GM19351 (cell line): ENCODE measurements around the gene SPTBN5.

Source experiments
- ATAC-seq: cut with Tn5 transposase; IDR thresholded peaks from one replicate; pipeline ENCODE4 v1.9.1; 2021; ENCODE audit warnings: mild to moderate bottlenecking, moderate library complexity; ENCODE audit not compliant: unreplicated experiment

The SPTBN5 gene

DNA sequence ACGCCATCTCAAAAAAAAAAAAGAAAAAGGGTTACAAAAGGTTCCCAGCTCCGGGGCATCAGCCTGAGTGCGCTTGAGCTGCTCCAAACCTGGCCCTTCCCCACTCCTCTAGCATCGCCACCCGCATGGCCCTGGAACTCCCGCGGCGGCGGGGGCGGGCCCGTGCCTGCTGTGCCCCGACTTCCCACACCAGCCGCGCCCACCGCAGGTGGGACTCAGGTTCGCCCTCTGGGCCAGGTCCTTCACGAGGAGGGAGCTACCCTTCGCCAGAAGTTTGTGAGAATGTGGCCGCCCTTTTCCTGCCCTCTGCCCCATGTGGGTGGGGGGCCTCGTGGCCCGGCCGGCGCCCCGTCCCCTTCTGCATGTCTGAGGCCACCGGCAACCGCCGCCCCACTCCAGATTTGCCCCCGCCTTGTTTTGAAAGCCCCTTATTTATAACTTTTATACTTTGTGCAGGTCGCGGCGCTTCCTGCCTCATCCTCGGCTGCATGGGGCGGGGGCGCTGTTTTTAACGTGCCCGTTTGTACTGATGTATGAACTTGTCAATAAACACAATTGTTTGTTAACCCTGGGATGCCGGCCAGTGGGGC lies 66.5 kb downstream of the SPTBN5 start:
- ATAC-seq = peak; percentile 7

DNA sequence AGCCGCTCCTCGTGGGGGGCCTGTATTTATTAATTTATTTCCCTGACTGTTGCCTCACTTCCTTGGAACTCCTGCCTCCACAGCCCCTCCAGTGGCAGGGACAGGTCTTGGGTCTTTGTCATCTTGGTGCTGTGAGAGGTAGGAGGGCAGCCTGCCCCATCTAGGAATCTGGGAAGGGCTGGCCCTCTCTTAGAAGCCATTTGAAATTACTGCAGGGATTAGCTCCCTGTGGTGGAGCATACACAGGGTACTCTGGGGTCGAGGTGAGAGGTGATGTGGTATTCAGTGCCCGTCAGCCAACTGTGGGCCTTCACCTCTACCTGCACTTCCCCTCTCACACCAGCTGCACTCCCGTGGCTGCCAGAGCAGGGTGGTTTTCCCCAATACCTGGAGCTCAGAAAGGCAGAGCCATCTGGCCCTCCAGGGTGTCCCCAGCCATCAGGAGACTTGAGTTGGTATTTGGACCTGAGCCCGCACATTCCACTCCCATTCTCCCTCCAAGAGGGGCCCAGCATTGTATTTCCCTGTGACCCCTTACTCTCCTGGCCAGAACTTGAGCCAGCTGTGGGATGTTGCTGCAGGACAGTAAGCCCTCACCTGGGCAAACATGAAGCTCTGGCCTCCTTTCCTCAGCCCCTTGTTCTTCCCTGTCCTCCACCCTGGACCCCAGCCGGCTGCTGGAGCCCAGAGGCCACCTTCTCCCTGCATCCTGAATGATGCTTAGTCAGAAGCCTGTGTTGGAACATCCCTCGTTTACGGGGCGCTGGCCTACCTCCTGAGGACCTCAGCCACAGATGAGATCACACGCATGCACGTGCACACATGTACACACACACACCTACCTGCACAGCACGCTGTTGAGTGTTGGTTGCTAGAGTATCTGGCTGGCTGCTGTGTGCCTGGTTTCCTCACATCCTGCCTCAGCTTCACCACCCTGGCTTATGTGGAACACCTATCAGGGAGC lies 68.0 kb downstream of the SPTBN5 start:
- no peak for ATAC-seq

DNA sequence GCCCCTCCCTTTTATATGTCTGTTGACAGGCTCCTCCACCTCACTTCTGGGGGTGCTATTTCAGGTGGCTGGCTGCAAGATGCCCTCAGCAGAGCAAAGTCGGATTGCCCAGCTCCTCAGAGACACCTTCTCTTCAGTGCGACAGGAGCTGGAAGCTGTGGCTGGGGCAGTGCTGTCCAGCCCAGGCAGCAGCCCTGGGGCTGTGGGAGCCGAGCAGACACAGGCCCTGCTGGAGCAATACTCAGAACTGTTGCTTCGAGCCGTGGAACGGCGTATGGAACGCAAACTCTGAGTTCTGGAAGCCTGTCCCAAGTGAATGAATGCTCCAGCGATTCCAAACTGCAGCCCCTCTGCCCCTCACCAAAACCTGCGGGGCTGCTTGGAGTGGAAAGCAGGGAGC lies 68.7 kb downstream of the SPTBN5 start:
- no peak for ATAC-seq

GRCh38 chr15:41824062-41824745 lies 69.6 kb downstream of the SPTBN5 start:
- ATAC-seq = no peak

- ATAC-seq = no peak
These were observed 70.4 kb downstream of the SPTBN5 start for GRCh38 chr15:41823502-41823901.

DNA sequence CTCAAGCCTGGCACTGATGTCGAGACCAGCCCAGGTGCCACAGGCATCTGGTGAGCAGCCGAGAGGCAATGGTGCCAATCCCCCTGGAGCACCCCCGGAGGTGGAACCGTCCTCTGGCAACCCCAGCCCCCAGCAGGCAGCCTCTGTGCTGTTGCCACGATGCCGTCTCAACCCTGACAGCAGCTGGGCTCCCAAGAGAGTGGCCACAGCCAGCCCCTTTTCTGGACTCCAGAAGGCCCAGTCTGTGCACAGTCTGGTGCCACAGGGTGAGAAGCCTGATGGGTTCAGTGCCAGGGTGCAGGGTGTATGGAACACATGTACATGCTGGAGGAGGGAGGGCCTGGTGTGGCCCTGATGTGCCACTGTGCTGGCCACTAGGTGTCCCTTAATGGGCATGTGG lies 70.9 kb downstream of the SPTBN5 start:
- no peak for ATAC-seq

- no peak for ATAC-seq
These were observed 71.4 kb downstream of the SPTBN5 start for GRCh38 chr15:41822471-41822870.

DNA sequence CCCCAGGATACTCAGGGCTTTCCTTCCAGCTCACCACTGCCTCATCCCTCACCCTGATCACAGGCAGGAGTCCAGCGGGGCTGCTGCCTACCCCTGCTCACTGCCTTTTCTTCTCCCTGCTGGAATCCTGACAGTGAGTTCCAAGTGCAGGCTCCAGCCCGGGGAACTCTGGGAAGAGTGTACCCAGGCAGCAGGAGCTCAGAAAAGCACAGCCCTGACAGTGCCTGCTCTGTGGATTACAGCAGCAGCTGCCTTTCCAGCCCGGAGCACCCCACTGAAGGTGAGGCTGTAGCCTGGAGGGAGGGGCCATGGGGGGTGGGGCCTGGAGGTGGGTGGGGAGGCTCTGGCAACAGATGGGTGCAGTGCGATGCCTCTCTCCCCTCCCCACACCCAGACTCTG lies 72.0 kb downstream of the SPTBN5 start:
- no peak for ATAC-seq

- no peak for ATAC-seq
These were observed 72.9 kb downstream of the SPTBN5 start for GRCh38 chr15:41820791-41821423.

DNA sequence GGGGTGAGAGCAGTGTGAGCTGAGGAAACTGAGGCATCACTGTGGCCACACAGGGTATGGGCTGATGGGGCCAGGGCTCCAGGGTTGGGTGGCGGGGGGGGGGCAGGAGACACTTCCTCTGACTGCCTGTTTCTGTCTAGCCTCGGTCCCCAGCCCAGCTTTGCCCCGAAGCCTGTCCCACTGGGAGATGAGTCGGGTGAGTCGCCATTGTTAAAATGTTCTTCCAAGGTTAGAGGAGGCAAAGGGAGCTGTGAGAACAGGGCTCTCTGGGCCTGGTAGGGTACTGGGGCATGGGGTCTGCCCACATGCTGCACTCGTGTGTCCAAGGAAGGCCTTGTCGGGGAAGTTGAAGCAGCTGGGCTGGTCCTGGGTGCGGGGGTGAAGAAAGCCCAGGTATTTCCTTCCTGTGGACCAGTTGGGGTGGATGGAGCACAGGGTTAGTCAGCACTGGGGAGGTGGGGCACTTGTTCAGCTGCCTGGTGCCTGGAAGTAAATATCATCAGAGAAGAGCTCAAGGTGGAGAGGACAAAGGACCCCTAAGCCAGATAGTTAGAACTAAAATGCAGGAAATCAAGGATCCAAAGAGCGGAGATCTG lies 74.3 kb downstream of the SPTBN5 start:
- no peak for ATAC-seq

DNA sequence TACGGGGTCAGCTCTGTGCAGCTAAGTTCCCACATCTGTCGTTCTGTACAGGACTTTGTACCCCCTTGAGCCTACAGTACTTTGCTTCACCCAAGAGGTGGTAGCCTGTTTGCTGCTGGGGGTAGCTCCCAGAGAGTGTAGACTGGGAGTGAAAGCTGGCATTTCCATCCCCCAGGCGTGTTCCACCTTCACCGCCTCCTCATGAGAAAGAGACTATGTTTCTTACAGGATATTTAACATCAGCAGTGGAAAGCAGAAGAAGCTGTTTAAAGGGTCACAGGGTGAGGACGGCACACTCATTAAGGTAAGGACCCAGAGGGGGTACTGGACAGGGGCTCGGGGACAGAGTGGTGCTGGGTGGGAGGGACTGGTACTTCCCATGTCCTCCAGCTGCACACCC lies 76.1 kb downstream of the SPTBN5 start:
- ATAC-seq = no peak

DNA sequence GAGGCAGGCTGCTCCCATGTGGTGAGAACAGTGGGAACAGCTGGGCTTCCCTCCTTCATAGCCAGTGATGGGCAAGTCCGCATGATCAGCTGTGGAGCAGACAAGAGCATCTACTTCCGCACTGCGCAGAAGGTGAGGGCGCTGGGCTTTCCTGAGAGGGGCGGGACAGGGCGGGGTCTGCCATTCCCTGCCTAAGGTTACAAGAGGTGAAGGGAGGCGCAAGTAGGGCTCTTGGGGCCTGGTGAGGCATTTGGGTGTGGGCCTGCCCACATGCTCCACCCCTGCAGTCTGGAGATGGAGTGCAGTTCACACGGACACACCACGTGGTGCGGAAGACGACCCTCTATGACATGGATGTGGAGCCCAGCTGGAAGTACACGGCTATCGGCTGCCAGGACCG lies 76.5 kb downstream of the SPTBN5 start:
- ATAC-seq = no peak

- ATAC-seq = no peak
These were observed 77.1 kb downstream of the SPTBN5 start for GRCh38 chr15:41816788-41817187.

GRCh38 chr15:41814534-41814933 lies 79.3 kb downstream of the SPTBN5 start:
- ATAC-seq = no peak

DNA sequence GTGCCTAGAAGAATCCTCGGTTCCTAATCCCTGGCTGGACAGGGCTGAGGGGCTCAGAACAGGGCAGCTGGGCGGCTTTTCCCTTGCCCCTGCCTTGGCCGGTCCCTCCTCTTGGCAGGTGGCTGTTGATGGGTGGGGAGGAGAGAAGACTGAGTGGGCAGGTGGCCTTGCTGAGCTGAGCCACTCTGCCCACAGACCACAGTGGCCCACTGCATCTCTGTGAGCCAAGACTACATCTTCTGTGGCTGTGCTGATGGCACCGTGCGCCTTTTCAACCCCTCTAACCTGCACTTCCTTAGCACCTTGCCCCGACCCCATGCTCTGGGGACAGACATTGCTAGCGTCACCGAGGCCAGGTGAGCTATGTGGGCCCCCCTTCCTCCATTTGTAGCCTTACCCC lies 80.4 kb downstream of the SPTBN5 start:
- ATAC-seq = no peak

DNA sequence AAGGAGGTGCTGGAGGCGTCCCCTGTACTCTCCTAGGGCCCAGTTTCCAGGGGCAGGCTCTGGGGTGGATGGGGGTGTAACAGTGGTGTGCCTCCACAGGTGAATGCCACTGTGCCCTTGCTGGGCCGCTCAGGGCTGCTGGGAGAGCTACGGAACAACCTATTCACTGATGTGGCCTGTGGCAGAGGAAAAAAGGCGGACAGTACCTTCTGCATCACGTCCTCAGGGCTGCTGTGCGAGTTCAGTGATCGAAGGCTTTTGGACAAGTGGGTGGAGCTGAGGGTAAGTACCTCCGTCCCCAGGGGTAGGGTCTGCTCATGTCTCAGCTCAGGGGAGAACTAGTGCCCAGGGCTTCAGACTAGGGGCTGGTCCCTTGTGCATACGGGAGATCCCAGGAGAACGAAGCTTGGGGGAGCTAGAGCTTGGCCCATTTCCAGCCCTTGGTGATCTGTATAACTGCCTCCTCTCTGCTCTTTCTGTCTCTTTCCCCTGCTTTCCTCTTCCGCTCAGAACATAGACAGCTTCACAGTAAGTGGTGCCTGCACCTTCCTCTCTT lies 81.0 kb downstream of the SPTBN5 start:
- ATAC-seq = no peak

DNA sequence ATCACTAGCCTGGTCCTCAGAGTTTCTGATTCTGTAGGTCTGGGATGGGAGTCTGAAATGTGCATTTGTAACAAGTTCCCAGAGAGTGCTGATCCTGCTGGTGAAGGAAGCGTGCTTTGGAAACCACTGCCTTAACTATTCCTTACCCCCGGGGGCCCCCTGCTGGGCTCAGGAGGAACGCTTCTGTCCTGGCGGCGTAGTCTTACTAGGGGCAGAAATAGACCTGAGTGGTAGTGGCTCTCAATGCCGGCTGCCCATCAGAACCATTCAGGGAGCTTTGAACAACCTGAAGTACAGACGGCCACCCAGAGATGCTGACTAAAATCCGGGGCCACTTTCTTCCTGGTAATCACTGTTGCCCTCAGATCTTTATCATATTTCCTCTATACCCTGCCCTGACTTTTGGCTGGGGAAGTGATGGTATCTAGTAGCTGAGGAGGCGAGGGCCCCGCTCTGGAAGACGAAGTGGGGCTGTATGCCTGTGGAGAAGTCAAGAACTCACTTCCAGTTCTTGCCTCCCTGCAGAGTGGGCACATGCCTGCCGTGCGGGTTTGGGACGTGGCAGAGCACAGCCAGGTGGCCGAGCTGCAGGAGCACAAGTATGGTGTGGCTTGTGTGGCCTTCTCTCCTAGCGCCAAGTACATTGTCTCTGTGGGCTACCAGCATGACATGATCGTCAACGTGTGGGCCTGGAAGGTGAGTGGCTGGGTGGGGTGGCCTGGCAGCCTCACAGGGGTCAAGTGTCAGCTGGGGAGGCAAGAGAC lies 82.2 kb downstream of the SPTBN5 start:
- no peak for ATAC-seq

GRCh38 chr15:41810651-41811431 lies 83.0 kb downstream of the SPTBN5 start:
- ATAC-seq = no peak
